Upper lobe of left lung (tissue), 4 donors: ENCODE results near the gene OPN1LW.
"Not testable (repeated sequence)": the region's sequence is repeated elsewhere in the genome, so short reads cannot be mapped to it uniquely, and the experiment has no call there.

Experiments
- CTCF ChIP-seq, 6 experiments: fragments of 450-650 bp in 4 of 6; fragments of 200-600 bp in 2 of 6; sonication (generic) in 2 of 6; IDR thresholded peaks; one replicate each; pipeline ENCODE4 v1.5.1; 2016 to 2019; ENCODE audit warnings: antibody characterized with exemption in 6 of 6
- EP300 ChIP-seq, 4 donors: sonication (generic); formaldehyde crosslinking; IDR thresholded peaks; one replicate each; pipeline ENCODE4 v1.5.1; 2017; ENCODE audit warnings: antibody characterized with exemption in 4 of 4, control low read depth in 2 of 4

GRCh38 chrX:154196466-154196865, 52.4 kb downstream of the OPN1LW start:
- not testable (repeated sequence) for TF ChIP-seq CTCF, EP300 (IDR thresholded peaks at IDR 0.05)
